Measurements from ENCODE around the gene GTPBP1.

The GTPBP1 gene

GRCh38 chr22:38681582-38682335 lies 24.0 kb upstream of the GTPBP1 start, which contains the start of gene TOMM22:
TSS of gene TOMM22 (plus strand) at chr22:38681957. CDS start at chr22:38681979, 22 bp downstream.
- H3K4me3 ChIP-seq (ENCODE audit: low read depth, low read length), result peak within 1 kb of the TSS; percentile 98
- peak; percentile 75 for TF ChIP-seq CTCF (IDR thresholded peaks at IDR 0.05; ENCODE audit: borderline replicate concordance, insufficient read depth, low read depth, low read length)

GRCh38 chr22:38684895-38685294 lies 20.8 kb upstream of the GTPBP1 start:
- TF ChIP-seq CTCF (IDR thresholded peaks at IDR 0.05; ENCODE audit: borderline replicate concordance, insufficient read depth, low read depth, low read length), result no peak
- no peak overlapping the region for H3K4me3 ChIP-seq (ENCODE audit: low read depth, low read length)

- no peak overlapping the region for H3K4me3 ChIP-seq (ENCODE audit: low read depth, low read length)
- no peak for TF ChIP-seq CTCF (IDR thresholded peaks at IDR 0.05; ENCODE audit: borderline replicate concordance, insufficient read depth, low read depth, low read length)
Observed at GRCh38 chr22:38685761-38686160, 20.0 kb upstream of the GTPBP1 start.

- no peak overlapping the region for H3K4me3 ChIP-seq (ENCODE audit: low read depth, low read length)
- TF ChIP-seq CTCF (IDR thresholded peaks at IDR 0.05; ENCODE audit: borderline replicate concordance, insufficient read depth, low read depth, low read length), result no peak
Observed at GRCh38 chr22:38689651-38690050, 16.1 kb upstream of the GTPBP1 start.

- TF ChIP-seq CTCF (IDR thresholded peaks at IDR 0.05; ENCODE audit: borderline replicate concordance, insufficient read depth, low read depth, low read length), result no peak
- H3K4me3 ChIP-seq (ENCODE audit: low read depth, low read length), result no peak overlapping the region
Observed at GRCh38 chr22:38694049-38694448, 11.7 kb upstream of the GTPBP1 start.

- no peak for TF ChIP-seq CTCF (IDR thresholded peaks at IDR 0.05; ENCODE audit: borderline replicate concordance, insufficient read depth, low read depth, low read length)
Observed at GRCh38 chr22:38694940-38695339, 10.8 kb upstream of the GTPBP1 start.

More at GRCh38 chr22:38694940-38695339, 10.8 kb upstream of the GTPBP1 start:
- no peak overlapping the region for H3K4me3 ChIP-seq (ENCODE audit: low read depth, low read length)
